ENCODE results near the gene ZSCAN31.

Gene ZSCAN31

DNA sequence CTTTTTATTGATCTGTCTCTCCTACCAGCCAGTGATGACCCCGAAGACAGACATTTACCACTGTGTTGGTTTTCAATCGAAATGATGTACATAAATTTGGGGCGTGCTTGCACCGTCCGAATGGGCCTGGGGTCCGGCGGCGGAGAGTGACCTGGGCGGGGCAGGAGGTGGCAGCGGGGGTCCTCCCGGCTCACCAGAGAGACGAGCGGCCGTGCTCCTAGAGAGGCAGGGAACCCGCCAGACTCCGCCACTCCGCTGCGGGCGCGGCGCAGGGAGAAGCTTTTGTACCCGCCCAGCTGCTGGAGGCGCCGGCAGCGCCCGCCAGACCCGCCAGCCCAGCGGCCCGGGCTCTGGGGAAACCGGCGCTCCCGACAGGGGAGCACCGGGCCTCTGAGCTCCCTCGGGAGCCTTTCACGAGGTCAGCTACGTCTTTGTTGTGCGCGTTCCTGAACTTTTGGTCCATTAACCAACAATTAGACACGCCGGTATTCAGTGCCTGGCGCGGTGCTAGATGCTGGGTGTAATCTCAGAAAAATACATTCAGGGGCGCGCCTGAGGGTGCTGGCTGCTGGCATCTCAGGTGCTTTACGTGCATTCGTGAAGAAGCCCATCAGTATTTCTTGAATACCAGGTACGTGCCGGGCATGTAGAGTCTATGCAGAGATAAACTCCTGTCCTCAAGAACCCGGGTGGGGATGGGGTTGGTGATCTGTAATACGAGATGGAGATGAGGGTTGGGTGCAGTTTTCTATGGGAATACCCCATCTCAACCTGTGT is 54.5 kb downstream of the ZSCAN31 start, which contains the start of gene PGBD1:
PGBD1 (plus strand) TSS at position 285 of the 777 bp plus-strand sequence. CDS start 2,242 bp downstream, outside the sequence.
- TF ChIP-seq, protein P1, sequence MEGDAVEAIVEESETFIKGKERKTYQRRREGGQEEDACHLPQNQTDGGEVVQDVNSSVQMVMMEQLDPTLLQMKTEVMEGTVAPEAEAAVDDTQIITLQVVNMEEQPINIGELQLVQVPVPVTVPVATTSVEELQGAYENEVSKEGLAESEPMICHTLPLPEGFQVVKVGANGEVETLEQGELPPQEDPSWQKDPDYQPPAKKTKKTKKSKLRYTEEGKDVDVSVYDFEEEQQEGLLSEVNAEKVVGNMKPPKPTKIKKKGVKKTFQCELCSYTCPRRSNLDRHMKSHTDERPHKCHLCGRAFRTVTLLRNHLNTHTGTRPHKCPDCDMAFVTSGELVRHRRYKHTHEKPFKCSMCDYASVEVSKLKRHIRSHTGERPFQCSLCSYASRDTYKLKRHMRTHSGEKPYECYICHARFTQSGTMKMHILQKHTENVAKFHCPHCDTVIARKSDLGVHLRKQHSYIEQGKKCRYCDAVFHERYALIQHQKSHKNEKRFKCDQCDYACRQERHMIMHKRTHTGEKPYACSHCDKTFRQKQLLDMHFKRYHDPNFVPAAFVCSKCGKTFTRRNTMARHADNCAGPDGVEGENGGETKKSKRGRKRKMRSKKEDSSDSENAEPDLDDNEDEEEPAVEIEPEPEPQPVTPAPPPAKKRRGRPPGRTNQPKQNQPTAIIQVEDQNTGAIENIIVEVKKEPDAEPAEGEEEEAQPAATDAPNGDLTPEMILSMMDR (IDR thresholded peaks at IDR 0.05) = no peak
- no peak for TF ChIP-seq ZFX (IDR thresholded peaks at IDR 0.05; ENCODE audit: borderline replicate concordance)
- peak within 1 kb of the TSS; percentile 25; the same call in 1 of the 2 replicates for H3K27ac ChIP-seq

DNA sequence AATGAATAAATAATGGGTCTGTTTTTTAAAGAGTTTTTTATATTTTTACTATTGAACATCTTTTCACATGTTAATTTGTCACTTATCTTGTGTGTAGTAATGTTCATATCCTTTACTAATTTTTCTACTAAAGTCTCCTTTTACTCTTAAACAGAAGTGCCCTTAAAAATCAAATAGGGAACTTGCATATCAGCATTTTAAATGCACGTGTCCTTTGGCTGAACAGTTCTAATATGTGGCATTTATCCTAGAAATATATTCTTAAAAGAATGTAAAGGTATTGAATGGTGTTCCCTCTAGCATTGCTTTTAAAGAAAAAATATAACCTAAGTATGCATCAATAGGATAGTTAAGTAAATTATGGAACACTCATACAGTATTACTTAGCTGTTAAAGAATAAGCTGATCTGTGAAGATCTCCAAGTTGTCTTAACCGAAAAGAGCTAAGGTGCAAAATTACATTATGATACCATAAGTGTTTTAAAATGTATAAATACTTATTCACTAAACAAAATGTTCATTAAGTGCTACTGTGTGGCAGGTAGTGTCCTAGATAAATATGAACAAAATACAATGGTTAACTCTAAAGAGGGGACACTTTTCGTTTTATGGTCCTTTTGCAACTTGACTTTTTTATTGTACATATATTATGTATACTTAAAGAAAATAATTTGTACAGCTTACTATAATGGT is 55.2 kb downstream of the ZSCAN31 start:
- H3K27ac ChIP-seq = no peak overlapping the region

DNA sequence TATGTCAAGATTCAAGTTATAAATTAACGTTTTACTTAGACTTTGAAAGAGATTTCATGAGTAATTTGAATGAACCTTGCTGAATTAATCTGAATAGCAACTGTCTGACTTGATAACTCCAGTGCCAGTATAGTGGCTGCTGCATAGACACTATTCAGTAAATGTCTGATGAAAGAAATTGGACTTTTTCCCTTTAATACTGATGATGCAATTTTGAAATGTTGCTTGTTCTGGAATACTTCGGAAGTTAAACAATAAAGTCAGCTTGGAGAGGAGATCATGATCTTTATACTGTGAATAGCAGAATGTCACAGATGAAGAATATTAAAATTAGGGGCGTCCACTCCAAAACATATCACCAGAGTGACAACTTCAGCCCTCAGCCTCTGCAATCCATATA is 58.2 kb downstream of the ZSCAN31 start:
- no peak overlapping the region for H3K27ac ChIP-seq
- TF ChIP-seq, protein P1 (IDR thresholded peaks at IDR 0.05) = no peak
- TF ChIP-seq ZFX (IDR thresholded peaks at IDR 0.05; ENCODE audit: borderline replicate concordance) = no peak

More for the DNA sequence above, 55.2 kb downstream of the ZSCAN31 start:
- TF ChIP-seq, protein P1 (IDR thresholded peaks at IDR 0.05) = no peak
- no peak for TF ChIP-seq ZFX (IDR thresholded peaks at IDR 0.05; ENCODE audit: borderline replicate concordance)

DNA sequence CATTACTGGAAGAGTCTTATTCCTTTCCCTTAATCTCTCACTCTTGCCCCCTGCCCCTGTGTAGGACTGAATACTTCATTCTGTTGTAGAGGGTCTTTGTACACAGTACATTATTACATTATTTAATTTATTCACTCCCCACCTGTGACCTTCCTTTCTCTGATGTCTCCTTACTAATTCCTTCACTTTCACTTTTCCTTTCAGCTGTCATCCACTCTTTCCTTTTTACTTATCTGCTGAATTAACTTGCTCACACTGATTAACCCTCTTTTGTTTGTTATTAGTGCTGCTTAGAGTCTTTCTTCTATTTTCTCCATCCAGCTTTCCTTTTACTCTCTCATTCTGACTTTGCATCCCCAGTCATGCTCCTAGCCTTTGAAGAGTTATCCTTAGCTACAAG is 61.1 kb downstream of the ZSCAN31 start:
- TF ChIP-seq, protein P1 (IDR thresholded peaks at IDR 0.05) = no peak
- no peak for TF ChIP-seq ZFX (IDR thresholded peaks at IDR 0.05; ENCODE audit: borderline replicate concordance)
- H3K27ac ChIP-seq = no peak overlapping the region
